T-cell (primary cell): ENCODE results near the gene HLA-DRB1. TPM values are rescaled to one million over a fixed set of nuclear protein-coding genes. Genes with fewer than 3 reads are reported as not detected.
"Not testable (repeated sequence)": the region's sequence is repeated elsewhere in the genome, so short reads cannot be mapped to it uniquely, and the experiment has no call there.

Source experiments
- ATAC-seq, 4 experiments: fragments of 200-7000 bp in 3 of 4; fragments of 150-1000 bp in 1 of 4; cut with Tn5 transposase; replicated peaks in 1 of 4; 1 replicate in 3 of 4; 2 replicates in 1 of 4; pipeline ENCODE4 v1.10.0; 2021; ENCODE audit warnings: moderate library complexity in 3 of 4, mild to moderate bottlenecking in 2 of 4, moderate number of reproducible peaks in 1 of 4
- CTCF ChIA-PET, 2 donors: fragments of 300-600 bp; sonication (Branson Sonifier 250); formaldehyde crosslinking; loops; one replicate each; lab custom pipeline; 2022; ENCODE audit warnings: antibody characterized with exemption in 2 of 2; lab: Charles Lee
- POLR2A ChIA-PET, 2 donors: fragments of 300-600 bp; sonication (Branson Sonifier 250); formaldehyde crosslinking; loops; one replicate each; lab custom pipeline; 2022; ENCODE audit warnings: antibody characterized with exemption in 2 of 2; lab: Charles Lee
- DNase-seq, 35 experiments: peaks; one replicate each; pipeline versions ENCODE4 v3.0.0 to v3.0.0-alpha.2; 2013 to 2023
- H3K27ac ChIP-seq: one replicate; pipeline ENCODE4 v1.5.1; 2013; ENCODE audit warnings: low read length
- H3K27me3 ChIP-seq, 2 experiments: replicated peaks in 1 of 2; 1 replicate in 1 of 2; 2 replicates in 1 of 2; pipeline versions ENCODE4 v1.6.1 to v1.7.0; 2013; ENCODE audit warnings: low read length in 1 of 2, mixed read lengths in 1 of 2; ENCODE audit not compliant: control insufficient read depth in 2 of 2, insufficient read depth in 2 of 2; ENCODE audit errors: extremely low read depth in 1 of 2
- H3K36me3 ChIP-seq, 2 donors: 1 replicate in 1 of 2; 2 replicates in 1 of 2; pipeline versions ENCODE4 v1.6.1 to v1.7.0; 2013; ENCODE audit warnings: low read length in 1 of 2; ENCODE audit not compliant: control insufficient read depth in 2 of 2, insufficient read depth in 1 of 2; ENCODE audit errors: extremely low read depth in 1 of 2
- H3K4me1 ChIP-seq, 2 experiments: 1 replicate in 1 of 2; 2 replicates in 1 of 2; pipeline versions ENCODE4 v1.6.1 to v1.7.0; 2013; ENCODE audit warnings: low read length in 2 of 2, mixed read lengths in 1 of 2; ENCODE audit not compliant: insufficient read depth in 2 of 2, control insufficient read depth in 1 of 2; ENCODE audit errors: extremely low read depth in 1 of 2
- H3K4me3 ChIP-seq, 2 donors: 1 replicate in 1 of 2; 2 replicates in 1 of 2; pipeline versions ENCODE4 v1.5.1 to v1.7.0; 2013; ENCODE audit warnings: mild to moderate bottlenecking in 2 of 2, low read length in 1 of 2, moderate library complexity in 1 of 2; ENCODE audit not compliant: control insufficient read depth in 1 of 2; ENCODE audit errors: extremely low read depth in 1 of 2
- H3K9me3 ChIP-seq: 2 replicates; pipeline ENCODE4 v1.7.0; 2013
- H3K27ac Mint-ChIP-seq, 2 donors: one replicate each; pipeline ENCODE4 v1.8.0; 2020 to 2021; ENCODE audit warnings: mild to moderate bottlenecking in 2 of 2, mixed read lengths in 2 of 2
- H3K27me3 Mint-ChIP-seq, 2 donors: one replicate each; pipeline ENCODE4 v1.8.0; 2021 to 2022; ENCODE audit warnings: mixed read lengths in 2 of 2
- H3K36me3 Mint-ChIP-seq: one replicate; pipeline ENCODE4 v1.8.0; 2021; ENCODE audit warnings: mixed read lengths
- H3K4me1 Mint-ChIP-seq, 3 donors: one replicate each; pipeline ENCODE4 v1.8.0; 2020 to 2022; ENCODE audit warnings: mixed read lengths in 3 of 3, mild to moderate bottlenecking in 1 of 3
- H3K4me3 Mint-ChIP-seq, 3 donors: one replicate each; pipeline ENCODE4 v1.8.0; 2020 to 2022; ENCODE audit warnings: mild to moderate bottlenecking in 3 of 3, mixed read lengths in 3 of 3, moderate library complexity in 3 of 3
- H3K9me3 Mint-ChIP-seq, 3 donors: one replicate each; pipeline ENCODE4 v1.8.0; 2020 to 2022; ENCODE audit warnings: mixed read lengths in 3 of 3
- WGBS: methylation state at CpG from one replicate; pipeline ENCODE4 v1.1.5; 2013; ENCODE audit warnings: missing lambda C conversion rate; ENCODE audit not compliant: insufficient coverage; 5-methylcytosine and 5-hydroxymethylcytosine counted together
- total RNA-seq, 35 experiments: library from RNA in 6 of 35; stranded (reverse) in 6 of 35; fragments of 120-200 nt in 1 of 35; gene quantifications; one replicate each; pipeline versions ENCODE4 v1.2.1 to v1.2.4 and lab custom pipeline; 2013 to 2026

HLA-DRB1 gene
- total RNA-seq, 5 donors from 2014 or later (not counting 1 experiment from before 2014, with no cell fraction given), result 23.4 to 44.1 (median 30.3) TPM

- peaks cover 0 to 11% of the 10 kb centered on the region in 2 donors for H3K27me3 Mint-ChIP-seq
- POLR2A ChIA-PET, result interaction anchor here in 1 of 2 donors (0.6 kb wide), 1 partner anchor 110 kb away, joined by 4 read pairs; no protein-coding TSS in a partner anchor
- ATAC-seq, H3K4me3 ChIP-seq, H3K4me3 Mint-ChIP-seq, H3K36me3 ChIP-seq, CTCF ChIA-PET, DNase-seq, H3K4me1 ChIP-seq, H3K27ac ChIP-seq, H3K27ac Mint-ChIP-seq, H3K9me3 ChIP-seq, H3K9me3 Mint-ChIP-seq, H3K36me3 Mint-ChIP-seq, H3K27me3 ChIP-seq: not testable (repeated sequence)
- 17% methylated on average over 2 of the region's 5 CpGs for WGBS
- H3K4me1 Mint-ChIP-seq, result peaks cover 0 to 22% (median 18%) of the 10 kb centered on the region in 3 donors
Measured at GRCh38 chr6:32577493-32577892, 12.2 kb downstream of the HLA-DRB1 start.

DNA sequence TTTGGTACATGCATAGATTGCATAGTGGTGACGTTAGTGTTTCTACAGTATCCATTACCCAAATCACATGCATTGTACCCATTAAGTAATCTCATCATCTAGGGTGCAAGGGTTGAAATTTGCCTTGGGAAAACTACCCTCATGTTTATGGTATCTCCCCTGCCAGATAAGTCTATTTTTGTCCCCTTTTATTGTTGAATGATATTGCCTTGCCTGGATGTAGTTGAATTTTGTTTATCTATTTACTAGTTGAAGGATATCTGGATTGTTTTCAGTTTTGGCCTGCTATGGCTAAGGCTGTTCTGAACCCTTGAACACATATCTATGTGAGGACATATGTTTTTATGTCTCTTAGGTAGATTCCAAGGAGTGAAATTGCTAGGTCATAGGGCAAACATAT lies 13.4 kb downstream of the HLA-DRB1 start:
- no peaks in the 10 kb centered on the region for H3K36me3 ChIP-seq
- peaks cover 0 to 21% (median 18%) of the 10 kb centered on the region in 3 donors for H3K4me1 Mint-ChIP-seq
- peaks cover 0 to 2% of the 10 kb centered on the region in 2 experiments for H3K4me1 ChIP-seq
- no peak overlapping the region for H3K27ac Mint-ChIP-seq
- DNase-seq (no peak), ATAC-seq (no peak)
- no CpG with 5 or more reads among the region's 1 CpG for WGBS
- no peaks in the 10 kb centered on the region for H3K27me3 ChIP-seq
- CTCF ChIA-PET, result no interaction called here
- POLR2A ChIA-PET, result no interaction called here
- peaks cover 0 to 11% of the 10 kb centered on the region in 2 donors for H3K27me3 Mint-ChIP-seq
- H3K27ac ChIP-seq, result no peak overlapping the region
- no peak overlapping the region for H3K4me3 Mint-ChIP-seq
- peaks cover 4% of the 10 kb centered on the region for H3K36me3 Mint-ChIP-seq
- no peaks in the 10 kb centered on the region for H3K9me3 Mint-ChIP-seq
- H3K4me3 ChIP-seq, result no peak overlapping the region
- H3K9me3 ChIP-seq, result no peaks in the 10 kb centered on the region

- no peaks in the 10 kb centered on the region for H3K4me1 ChIP-seq
- Mint-ChIP-seq H3K9me3 (no peaks in the 10 kb centered on the region), H3K27me3 (peaks cover 0 to 6% of the 10 kb centered on the region in 2 donors), H3K4me1 (peaks cover 6 to 10% (median 8%) of the 10 kb centered on the region in 3 donors), H3K36me3 (no peaks in the 10 kb centered on the region), H3K4me3 (no peak overlapping the region), H3K27ac (no peak overlapping the region)
- no peaks in the 10 kb centered on the region for H3K36me3 ChIP-seq
- H3K27me3 ChIP-seq, result no peaks in the 10 kb centered on the region
- CTCF ChIA-PET, result interaction anchor here in 1 of 2 donors (0.6 kb wide), 1 partner anchor 8 kb away, joined by 3 read pairs; no protein-coding TSS in a partner anchor
- no peak overlapping the region for H3K4me3 ChIP-seq
- no peaks in the 10 kb centered on the region for H3K9me3 ChIP-seq
- 86% methylated on average over 1 of the region's 4 CpGs for WGBS
- H3K27ac ChIP-seq, result no peak overlapping the region
- DNase-seq (no peak), ATAC-seq (no peak)
- POLR2A ChIA-PET, result no interaction called here
Measured at GRCh38 chr6:32570363-32570905, 19.2 kb downstream of the HLA-DRB1 start.

- Histone ChIP-seq H3K9me3 (no peaks in the 10 kb centered on the region), H3K27me3 (no peaks in the 10 kb centered on the region), H3K4me3 (no peak overlapping the region), H3K4me1 (no peaks in the 10 kb centered on the region), H3K36me3 (no peaks in the 10 kb centered on the region), H3K27ac (no peak overlapping the region)
- peak overlapping the region in 1 of 3 donors; percentile 31 for H3K4me3 Mint-ChIP-seq
- DNase-seq, result peak in 1 of 35 experiments; percentile 12
- peak overlapping the region in 1 of 2 donors; percentile 45 for H3K27ac Mint-ChIP-seq
- H3K27me3 Mint-ChIP-seq, result no peaks in the 10 kb centered on the region
- H3K36me3 Mint-ChIP-seq, result no peaks in the 10 kb centered on the region
- WGBS, result no CpG with 5 or more reads among the region's 6 CpGs
- peak in 1 of 4 experiments; percentile 68 for ATAC-seq
- H3K4me1 Mint-ChIP-seq, result peaks cover 6 to 10% (median 8%) of the 10 kb centered on the region in 3 donors
- H3K9me3 Mint-ChIP-seq, result no peaks in the 10 kb centered on the region
- ChIA-PET CTCF (no interaction called here), POLR2A (no interaction called here)
Measured at GRCh38 chr6:32568561-32568960, 21.1 kb downstream of the HLA-DRB1 start.

DNA sequence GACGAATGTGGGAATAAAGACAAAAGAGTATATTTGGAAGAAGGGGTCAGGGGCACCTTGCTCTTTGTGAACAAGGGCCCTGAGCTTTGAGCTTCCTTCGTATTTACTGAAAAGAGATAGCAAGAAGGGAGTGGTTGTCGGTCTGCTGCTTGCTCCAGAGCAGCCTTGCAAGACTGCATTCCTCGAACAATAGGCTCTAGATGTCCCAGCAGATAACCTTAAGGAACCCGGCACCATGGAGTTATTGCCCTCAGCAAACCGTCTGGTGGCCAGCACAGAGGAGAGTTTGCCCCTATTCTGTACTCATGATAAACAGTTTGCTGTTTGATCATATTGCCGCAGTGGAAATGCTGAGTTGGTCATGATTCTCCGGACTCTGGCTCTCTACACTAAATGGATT lies 22.7 kb downstream of the HLA-DRB1 start:
- no peak overlapping the region for H3K4me3 Mint-ChIP-seq
- no peaks in the 10 kb centered on the region for H3K27me3 ChIP-seq
- no peaks in the 10 kb centered on the region for H3K9me3 ChIP-seq
- POLR2A ChIA-PET, result no interaction called here
- no peak overlapping the region for H3K27ac Mint-ChIP-seq
- ATAC-seq (no peak), DNase-seq (no peak)
- H3K27me3 Mint-ChIP-seq, result peaks cover 0 to 4% of the 10 kb centered on the region in 2 donors
- CTCF ChIA-PET, result no interaction called here
- no peaks in the 10 kb centered on the region for H3K4me1 ChIP-seq
- no peaks in the 10 kb centered on the region for H3K36me3 ChIP-seq
- peaks cover 6 to 10% (median 8%) of the 10 kb centered on the region in 3 donors for H3K4me1 Mint-ChIP-seq
- no peak overlapping the region for H3K27ac ChIP-seq
- no peak overlapping the region for H3K4me3 ChIP-seq
- WGBS, result no CpG with 5 or more reads among the region's 8 CpGs
- no peaks in the 10 kb centered on the region for H3K9me3 Mint-ChIP-seq
- no peaks in the 10 kb centered on the region for H3K36me3 Mint-ChIP-seq

DNA sequence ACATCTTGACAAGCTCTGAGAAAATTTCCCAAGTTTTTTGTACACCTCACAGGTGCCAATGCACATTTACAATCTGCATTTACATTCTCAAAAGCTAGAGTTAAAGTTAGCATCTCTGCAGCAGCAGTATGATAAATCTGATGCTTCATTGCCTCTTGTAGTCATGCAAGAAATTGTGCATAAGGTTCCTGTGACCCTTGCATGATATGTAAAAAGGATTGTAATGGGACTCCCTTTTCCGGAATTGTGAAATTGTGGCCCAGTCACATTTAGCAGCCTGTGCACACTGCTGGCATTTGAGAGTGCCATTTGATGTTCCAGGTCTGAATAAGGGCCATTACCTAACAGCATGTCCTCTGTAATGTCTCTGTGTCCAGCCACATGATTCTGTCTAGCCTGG lies 24.1 kb downstream of the HLA-DRB1 start:
- no peaks in the 10 kb centered on the region for H3K4me1 ChIP-seq
- Mint-ChIP-seq H3K36me3 (no peaks in the 10 kb centered on the region), H3K4me3 (no peak overlapping the region), H3K27me3 (peaks cover 0 to 4% of the 10 kb centered on the region in 2 donors), H3K9me3 (no peaks in the 10 kb centered on the region), H3K4me1 (peaks cover 6 to 10% (median 8%) of the 10 kb centered on the region in 3 donors), H3K27ac (no peak overlapping the region)
- H3K9me3 ChIP-seq, result no peaks in the 10 kb centered on the region
- H3K36me3 ChIP-seq, result no peaks in the 10 kb centered on the region
- DNase-seq (no peak), ATAC-seq (no peak)
- no peak overlapping the region for H3K4me3 ChIP-seq
- no CpG with 5 or more reads among the region's 1 CpG for WGBS
- no peak overlapping the region for H3K27ac ChIP-seq
- POLR2A ChIA-PET, result no interaction called here
- no peaks in the 10 kb centered on the region for H3K27me3 ChIP-seq
- CTCF ChIA-PET, result no interaction called here
